Adipose tissue (tissue), 3 donors: Measurements from ENCODE around the gene SNRPF. TPM values are rescaled to one million over a fixed set of nuclear protein-coding genes. Genes with fewer than 3 reads are reported as not detected.

Experiments used
- H3K27ac ChIP-seq: one replicate; pipeline ENCODE4 v1.5.1; 2013; ENCODE audit warnings: low read depth, low read length
- WGBS, 3 donors: extraction: QIAGEN DNeasy Blood & Tissue Kit; methylation state at CpG; one replicate each; pipeline ENCODE4 v1.1.7; 2013; 5-methylcytosine and 5-hydroxymethylcytosine counted together
- polyA plus RNA-seq, 3 donors: library from polyadenylated mRNA; stranded (reverse); fragments of 200-250 nt; gene quantifications; one replicate each; pipeline ENCODE4 v1.2.3, GENCODE V29; 2013
- donor health status: healthy with polysubstance abuse.
- donor health status: Bipolar disorder and iron deficiency.
- donor health status: healthy.

Gene SNRPF
- polyA plus RNA-seq, 3 donors, result 10.9 to 39.3 (median 24.4) TPM

GRCh38 chr12:95909871-95910270, 51.1 kb downstream of the SNRPF start:
- WGBS, 3 donors, result 91 to 96% (median 93%) methylated on average over 3 of the region's 3 CpGs
- H3K27ac ChIP-seq, result no peak overlapping the region

Other genes with a start within 250 kb of the SNRPF start
- 10 to 100 TPM; 10.2 to 12.9 (median 11.1) TPM for gene NTN4, start 68.2 kb upstream of the SNRPF start, polyA plus RNA-seq
- gene CCDC38, start 83.7 kb downstream of the SNRPF start, polyA plus RNA-seq, result under 1 TPM in 1 of 3 donors, not detected in 2; 0.03 TPM
- 1 to 10 TPM in 2 of 3 donors, under 1 TPM in 1; 0.67 to 1.2 (median 1.2) TPM for gene AMDHD1, start 84.4 kb downstream of the SNRPF start, polyA plus RNA-seq
- 1 to 10 TPM in 2 of 3 donors, under 1 TPM in 1; 0.30 to 3.7 (median 1.8) TPM for gene HAL, start 137.4 kb downstream of the SNRPF start, polyA plus RNA-seq
- 10 to 100 TPM; 36.9 to 40.9 (median 39.9) TPM for gene LTA4H, start 176.6 kb downstream of the SNRPF start, polyA plus RNA-seq